ENCODE data around the gene PDZD2.

- TF ChIP-seq CTCF (IDR thresholded peaks at IDR 0.05; ENCODE audit: insufficient read depth, low read length) = no peak
- no peak for TF ChIP-seq GABPA (IDR thresholded peaks at IDR 0.05; ENCODE audit: low read depth)
- TF ChIP-seq POLR2AphosphoS5 (IDR thresholded peaks at IDR 0.05; ENCODE audit: low read depth) = no peak
These were observed 83.2 kb downstream of the PDZD2 start for GRCh38 chr5:31722111-31722510.

Data from HL-60 (cell line).